ENCODE measurements around the gene RELA. TPM values are rescaled to one million over a fixed set of nuclear protein-coding genes. Genes with fewer than 3 reads are reported as not detected.

The RELA gene
- total and polyA plus RNA-seq, 2 of the 13 experiments (the other 11 are each of a cell fraction or from before 2014, with no cell fraction given) = 21.4 to 40.5 TPM

DNA sequence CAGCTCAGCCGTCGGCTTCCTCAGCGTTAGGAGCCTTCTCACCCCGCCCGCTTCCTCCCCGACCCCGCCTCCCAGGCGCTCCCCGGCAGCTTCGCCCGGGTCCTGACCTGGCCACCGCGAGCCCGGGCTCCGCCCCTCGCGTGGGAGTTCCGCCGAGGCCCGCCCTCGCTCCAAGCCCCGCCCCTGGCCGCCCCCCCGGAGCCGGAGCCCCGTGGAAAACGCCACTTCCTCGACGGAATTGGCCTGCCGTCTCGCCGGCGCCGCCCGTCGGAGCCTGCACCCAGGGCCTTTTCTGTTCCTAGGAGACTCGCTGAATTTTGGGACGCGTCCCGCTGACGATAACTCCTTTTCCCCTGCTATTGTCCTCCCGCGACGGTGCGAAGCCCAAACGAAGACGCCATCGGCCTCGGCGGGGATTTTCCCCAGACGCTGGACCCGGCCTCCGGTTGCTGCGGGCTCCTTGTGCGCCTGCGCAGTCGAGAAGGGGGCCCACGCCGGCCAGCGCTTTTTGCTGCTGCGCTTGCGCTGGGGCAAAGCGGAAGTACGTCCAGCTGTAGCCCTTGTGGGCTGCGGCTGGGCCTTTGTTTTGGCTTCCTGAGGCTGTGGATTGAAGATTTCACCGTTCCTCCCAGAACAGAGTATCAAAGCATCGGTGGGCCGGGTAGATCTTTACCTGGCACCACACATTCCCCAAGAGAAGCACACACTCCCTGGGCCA, 10.0 kb downstream of the RELA start (continued):
- TF ChIP-seq, protein P1, sequence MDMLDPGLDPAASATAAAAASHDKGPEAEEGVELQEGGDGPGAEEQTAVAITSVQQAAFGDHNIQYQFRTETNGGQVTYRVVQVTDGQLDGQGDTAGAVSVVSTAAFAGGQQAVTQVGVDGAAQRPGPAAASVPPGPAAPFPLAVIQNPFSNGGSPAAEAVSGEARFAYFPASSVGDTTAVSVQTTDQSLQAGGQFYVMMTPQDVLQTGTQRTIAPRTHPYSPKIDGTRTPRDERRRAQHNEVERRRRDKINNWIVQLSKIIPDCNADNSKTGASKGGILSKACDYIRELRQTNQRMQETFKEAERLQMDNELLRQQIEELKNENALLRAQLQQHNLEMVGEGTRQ (IDR thresholded peaks at IDR 0.05; ENCODE audit: low read depth, low read length) = no peak
- TF ChIP-seq, protein P1 (CRISPR knock-in tag; IDR thresholded peaks at IDR 0.05; ENCODE audit: borderline replicate concordance) = no peak
- no peak; the same call in 1 of the 2 replicates for TF ChIP-seq ZNF839 (CRISPR knock-in tag; IDR thresholded peaks at IDR 0.05; ENCODE audit: borderline replicate concordance)
- TF ChIP-seq, protein P2, sequence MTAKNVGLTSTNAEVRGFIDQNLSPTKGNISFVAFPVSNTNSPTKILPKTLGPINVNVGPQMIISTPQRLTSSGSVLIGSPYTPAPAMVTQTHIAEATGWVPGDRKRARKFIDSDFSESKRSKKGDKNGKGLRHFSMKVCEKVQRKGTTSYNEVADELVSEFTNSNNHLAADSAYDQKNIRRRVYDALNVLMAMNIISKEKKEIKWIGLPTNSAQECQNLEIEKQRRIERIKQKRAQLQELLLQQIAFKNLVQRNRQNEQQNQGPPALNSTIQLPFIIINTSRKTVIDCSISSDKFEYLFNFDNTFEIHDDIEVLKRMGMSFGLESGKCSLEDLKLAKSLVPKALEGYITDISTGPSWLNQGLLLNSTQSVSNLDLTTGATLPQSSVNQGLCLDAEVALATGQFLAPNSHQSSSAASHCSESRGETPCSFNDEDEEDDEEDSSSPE (CRISPR knock-in tag; IDR thresholded peaks at IDR 0.05) = peak; percentile 66
- TF ChIP-seq, protein P3, sequence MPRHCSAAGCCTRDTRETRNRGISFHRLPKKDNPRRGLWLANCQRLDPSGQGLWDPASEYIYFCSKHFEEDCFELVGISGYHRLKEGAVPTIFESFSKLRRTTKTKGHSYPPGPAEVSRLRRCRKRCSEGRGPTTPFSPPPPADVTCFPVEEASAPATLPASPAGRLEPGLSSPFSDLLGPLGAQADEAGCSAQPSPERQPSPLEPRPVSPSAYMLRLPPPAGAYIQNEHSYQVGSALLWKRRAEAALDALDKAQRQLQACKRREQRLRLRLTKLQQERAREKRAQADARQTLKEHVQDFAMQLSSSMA (CRISPR knock-in tag; IDR thresholded peaks at IDR 0.05) = peak; percentile 54; the same call in 1 of the 2 replicates
- TF ChIP-seq KDM2A (CRISPR knock-in tag; IDR thresholded peaks at IDR 0.05; ENCODE audit: borderline replicate concordance, low read depth) = peak; percentile 96
- 0 out of 2 replicates have a peak, but pooled peaks have one; percentile 41 for TF ChIP-seq ZNF761 (CRISPR knock-in tag; conservative IDR thresholded peaks at IDR 0.05)
- no peak for TF ChIP-seq CAMTA2 (CRISPR knock-in tag; IDR thresholded peaks at IDR 0.05; ENCODE audit: borderline replicate concordance)
- TF ChIP-seq, protein P4, sequence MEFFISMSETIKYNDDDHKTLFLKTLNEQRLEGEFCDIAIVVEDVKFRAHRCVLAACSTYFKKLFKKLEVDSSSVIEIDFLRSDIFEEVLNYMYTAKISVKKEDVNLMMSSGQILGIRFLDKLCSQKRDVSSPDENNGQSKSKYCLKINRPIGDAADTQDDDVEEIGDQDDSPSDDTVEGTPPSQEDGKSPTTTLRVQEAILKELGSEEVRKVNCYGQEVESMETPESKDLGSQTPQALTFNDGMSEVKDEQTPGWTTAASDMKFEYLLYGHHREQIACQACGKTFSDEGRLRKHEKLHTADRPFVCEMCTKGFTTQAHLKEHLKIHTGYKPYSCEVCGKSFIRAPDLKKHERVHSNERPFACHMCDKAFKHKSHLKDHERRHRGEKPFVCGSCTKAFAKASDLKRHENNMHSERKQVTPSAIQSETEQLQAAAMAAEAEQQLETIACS (CRISPR knock-in tag; IDR thresholded peaks at IDR 0.05) = peak; percentile 45; the same call in 1 of the 2 replicates
- TF ChIP-seq ZNF33B (CRISPR knock-in tag; IDR thresholded peaks at IDR 0.05) = no peak
- TF ChIP-seq KDM1A (CRISPR knock-in tag; IDR thresholded peaks at IDR 0.05) = no peak
- no peak for TF ChIP-seq ZKSCAN8 (CRISPR knock-in tag; IDR thresholded peaks at IDR 0.05; ENCODE audit: borderline replicate concordance)
- peak; percentile 66; the same call in 1 of the 2 replicates for TF ChIP-seq ZNF776 (CRISPR knock-in tag; IDR thresholded peaks at IDR 0.05)
- TF ChIP-seq, protein P5, sequence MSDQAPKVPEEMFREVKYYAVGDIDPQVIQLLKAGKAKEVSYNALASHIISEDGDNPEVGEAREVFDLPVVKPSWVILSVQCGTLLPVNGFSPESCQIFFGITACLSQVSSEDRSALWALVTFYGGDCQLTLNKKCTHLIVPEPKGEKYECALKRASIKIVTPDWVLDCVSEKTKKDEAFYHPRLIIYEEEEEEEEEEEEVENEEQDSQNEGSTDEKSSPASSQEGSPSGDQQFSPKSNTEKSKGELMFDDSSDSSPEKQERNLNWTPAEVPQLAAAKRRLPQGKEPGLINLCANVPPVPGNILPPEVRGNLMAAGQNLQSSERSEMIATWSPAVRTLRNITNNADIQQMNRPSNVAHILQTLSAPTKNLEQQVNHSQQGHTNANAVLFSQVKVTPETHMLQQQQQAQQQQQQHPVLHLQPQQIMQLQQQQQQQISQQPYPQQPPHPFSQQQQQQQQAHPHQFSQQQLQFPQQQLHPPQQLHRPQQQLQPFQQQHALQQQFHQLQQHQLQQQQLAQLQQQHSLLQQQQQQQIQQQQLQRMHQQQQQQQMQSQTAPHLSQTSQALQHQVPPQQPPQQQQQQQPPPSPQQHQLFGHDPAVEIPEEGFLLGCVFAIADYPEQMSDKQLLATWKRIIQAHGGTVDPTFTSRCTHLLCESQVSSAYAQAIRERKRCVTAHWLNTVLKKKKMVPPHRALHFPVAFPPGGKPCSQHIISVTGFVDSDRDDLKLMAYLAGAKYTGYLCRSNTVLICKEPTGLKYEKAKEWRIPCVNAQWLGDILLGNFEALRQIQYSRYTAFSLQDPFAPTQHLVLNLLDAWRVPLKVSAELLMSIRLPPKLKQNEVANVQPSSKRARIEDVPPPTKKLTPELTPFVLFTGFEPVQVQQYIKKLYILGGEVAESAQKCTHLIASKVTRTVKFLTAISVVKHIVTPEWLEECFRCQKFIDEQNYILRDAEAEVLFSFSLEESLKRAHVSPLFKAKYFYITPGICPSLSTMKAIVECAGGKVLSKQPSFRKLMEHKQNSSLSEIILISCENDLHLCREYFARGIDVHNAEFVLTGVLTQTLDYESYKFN (CRISPR knock-in tag; conservative IDR thresholded peaks at IDR 0.05) = peak; percentile 59; the same call in 1 of the 2 replicates
- TF ChIP-seq, protein P6, sequence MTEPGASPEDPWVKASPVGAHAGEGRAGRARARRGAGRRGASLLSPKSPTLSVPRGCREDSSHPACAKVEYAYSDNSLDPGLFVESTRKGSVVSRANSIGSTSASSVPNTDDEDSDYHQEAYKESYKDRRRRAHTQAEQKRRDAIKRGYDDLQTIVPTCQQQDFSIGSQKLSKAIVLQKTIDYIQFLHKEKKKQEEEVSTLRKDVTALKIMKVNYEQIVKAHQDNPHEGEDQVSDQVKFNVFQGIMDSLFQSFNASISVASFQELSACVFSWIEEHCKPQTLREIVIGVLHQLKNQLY (CRISPR knock-in tag; IDR thresholded peaks at IDR 0.05) = no peak
- 0 out of 2 replicates have a peak, but pooled peaks have one; percentile 31 for TF ChIP-seq CREM (IDR thresholded peaks at IDR 0.05)
- no peak for TF ChIP-seq CREM (CRISPR knock-in tag; IDR thresholded peaks at IDR 0.05)
- TF ChIP-seq SIX1 (CRISPR knock-in tag; IDR thresholded peaks at IDR 0.05; ENCODE audit: borderline replicate concordance) = no peak; the same call in 1 of the 2 replicates

Data from HepG2 (cell line).